Measurements from ENCODE around the gene RPEL1.
"Not testable (repeated sequence)": the region's sequence is repeated elsewhere in the genome, so short reads cannot be mapped to it uniquely, and the experiment has no call there.

RPEL1 gene

DNA sequence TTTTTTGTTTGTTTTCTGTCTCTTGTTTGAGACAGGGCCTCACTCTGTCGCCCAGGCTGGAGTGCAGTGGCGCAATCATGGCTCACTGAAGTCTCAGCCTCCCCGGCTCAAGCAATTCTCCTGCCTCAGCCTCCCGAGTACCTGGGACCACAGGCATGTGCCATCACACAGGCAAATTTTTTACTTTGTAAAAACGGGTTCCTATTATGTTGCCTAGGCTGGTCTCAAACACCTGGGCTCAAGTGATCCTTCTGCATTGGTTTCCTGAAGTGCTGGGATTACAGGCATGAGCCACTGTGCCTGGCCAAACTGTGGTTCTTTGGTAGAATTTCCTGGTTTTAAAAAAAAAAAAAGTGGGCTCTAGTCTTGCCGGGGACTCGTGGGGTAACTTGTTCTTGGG lies at the start of gene RPEL1:
RPEL1 (plus strand) TSS at position 301 of the 400 bp plus-strand sequence. CDS start 110 bp downstream, outside the sequence.
- not testable (repeated sequence) for DNase-seq (ENCODE audit: insufficient read length, low spot score); FAIRE-seq

DNA sequence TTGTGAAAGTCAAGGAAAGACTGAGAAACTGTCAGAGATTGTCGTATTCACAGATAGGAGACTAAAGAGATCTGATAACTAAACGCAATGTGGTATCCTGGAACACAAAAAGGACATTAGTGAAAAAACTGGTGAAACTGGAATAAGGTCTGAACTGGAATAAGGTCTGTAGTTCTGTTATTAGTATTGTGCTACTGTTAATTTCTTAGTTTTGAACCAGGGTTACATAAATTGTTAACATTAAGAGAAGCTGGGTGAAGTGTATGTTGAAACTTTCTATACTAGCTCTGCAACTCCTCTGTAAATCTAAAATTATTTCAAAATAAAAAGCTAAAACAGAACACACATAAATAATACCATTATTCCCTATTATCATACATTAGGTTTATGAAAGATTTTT lies 49.2 kb upstream of the RPEL1 start:
- TF ChIP-seq POLR2A (IDR thresholded peaks at IDR 0.05; ENCODE audit: low read depth, low read length) = no peak
- DNase-seq (ENCODE audit: insufficient read length, low spot score) (no peak), FAIRE-seq (no peak)

DNA sequence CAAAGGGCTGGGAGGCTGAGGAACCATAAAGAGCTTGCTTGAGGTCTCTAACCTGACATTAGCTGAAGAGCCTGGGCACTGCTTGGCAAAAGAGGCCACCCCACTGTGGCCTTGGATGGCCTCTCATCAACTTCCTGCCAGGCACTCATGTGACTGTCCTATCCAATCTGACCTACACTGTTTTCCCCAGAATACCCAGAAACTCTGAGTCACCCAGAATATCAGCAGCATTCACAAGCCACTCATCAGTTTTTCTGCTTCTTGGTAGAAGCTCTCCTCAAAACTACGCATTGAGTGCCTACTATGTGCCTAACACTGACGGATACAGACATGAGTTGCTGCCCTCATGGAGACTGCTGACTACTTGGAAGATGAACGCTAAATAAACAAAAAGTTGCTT lies 48.5 kb upstream of the RPEL1 start:
- FAIRE-seq (peak; percentile 55), DNase-seq (ENCODE audit: insufficient read length, low spot score) (peak; percentile 78)
- no peak for TF ChIP-seq POLR2A (IDR thresholded peaks at IDR 0.05; ENCODE audit: low read depth, low read length)

DNA sequence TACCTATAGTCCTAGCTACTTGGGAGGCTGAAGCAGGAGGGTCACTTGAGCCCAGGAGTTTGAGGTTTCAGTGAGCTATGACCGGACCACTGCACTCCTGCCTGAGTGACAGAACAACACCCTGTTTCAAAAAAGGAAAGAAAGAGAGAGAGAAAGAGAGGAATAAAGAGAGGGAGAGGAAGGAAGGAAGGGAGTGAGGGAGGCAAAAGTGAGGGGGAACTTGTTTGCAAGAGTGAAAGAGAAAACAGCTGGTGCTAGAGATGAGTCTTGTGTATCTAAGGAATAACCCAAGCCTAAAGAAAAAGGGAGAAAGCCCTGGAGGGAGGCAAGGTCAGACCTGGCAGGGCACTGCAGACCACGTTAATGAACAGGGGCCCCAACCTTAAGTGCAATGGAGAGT lies 47.8 kb upstream of the RPEL1 start:
- TF ChIP-seq POLR2A (IDR thresholded peaks at IDR 0.05; ENCODE audit: low read depth, low read length) = no peak
- DNase-seq (ENCODE audit: insufficient read length, low spot score) = no peak
- FAIRE-seq = no peak

DNA sequence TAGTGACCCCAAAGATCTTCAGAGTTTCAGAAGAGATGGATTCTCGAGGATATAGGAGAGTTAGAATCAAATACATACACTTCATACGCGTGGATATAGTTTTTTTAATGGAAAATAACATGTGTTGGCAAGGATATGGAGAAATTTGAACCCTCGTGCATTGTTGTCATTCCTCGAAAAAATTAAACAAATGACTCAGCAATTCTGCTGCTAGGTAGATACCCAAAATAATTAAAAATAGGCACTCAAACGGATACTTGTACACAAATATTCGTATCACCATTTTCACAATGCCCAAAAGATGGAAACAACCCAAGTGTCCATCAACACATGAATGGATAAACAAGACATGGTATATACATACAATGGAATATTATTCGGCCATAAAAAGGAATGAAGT lies 47.0 kb upstream of the RPEL1 start:
- no peak for TF ChIP-seq POLR2A (IDR thresholded peaks at IDR 0.05; ENCODE audit: low read depth, low read length)
- FAIRE-seq (no peak), DNase-seq (ENCODE audit: insufficient read length, low spot score) (no peak)

DNA sequence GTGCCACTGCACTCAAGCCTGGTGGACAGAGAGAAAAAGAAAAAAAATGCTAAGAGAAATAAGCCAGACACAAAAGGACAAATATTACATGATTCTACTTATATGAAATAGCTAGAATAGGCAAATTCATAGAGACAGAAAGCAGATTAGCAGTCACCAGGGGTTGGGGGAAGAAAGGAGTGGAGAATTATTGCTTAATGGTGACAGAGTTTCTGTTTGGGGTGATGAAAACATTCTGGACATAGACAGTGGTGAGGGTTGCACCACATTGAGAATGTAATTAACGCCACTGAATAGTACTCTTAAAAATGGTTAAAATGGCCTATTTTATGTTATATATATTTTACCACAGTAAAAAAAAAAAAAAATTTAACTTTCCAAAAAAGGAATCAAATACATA lies 46.2 kb upstream of the RPEL1 start:
- DNase-seq (ENCODE audit: insufficient read length, low spot score) (no peak), FAIRE-seq (no peak)
- TF ChIP-seq POLR2A (IDR thresholded peaks at IDR 0.05; ENCODE audit: low read depth, low read length) = no peak

DNA sequence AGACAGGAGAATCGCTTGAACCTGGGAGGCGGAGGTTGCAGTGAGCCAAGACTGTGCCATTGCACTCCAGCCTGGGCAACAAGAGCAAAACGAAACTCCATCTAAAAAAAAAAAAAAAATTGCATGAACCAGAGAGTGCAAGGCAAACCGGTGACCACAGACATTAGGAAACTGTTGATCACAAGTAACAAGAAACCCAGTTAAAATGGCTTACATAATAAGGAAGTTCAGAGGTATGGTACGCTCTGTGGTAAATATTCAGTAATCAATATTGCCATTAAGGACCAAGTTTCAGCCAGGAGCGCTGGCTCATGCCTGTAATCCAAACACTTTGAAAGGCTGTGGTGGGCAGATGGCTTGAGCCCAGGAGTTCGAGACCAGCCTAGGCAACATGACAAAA lies 43.4 kb upstream of the RPEL1 start:
- DNase-seq (ENCODE audit: insufficient read length, low spot score) (no peak), FAIRE-seq (no peak)
- no peak for TF ChIP-seq POLR2A (IDR thresholded peaks at IDR 0.05; ENCODE audit: low read depth, low read length)

DNA sequence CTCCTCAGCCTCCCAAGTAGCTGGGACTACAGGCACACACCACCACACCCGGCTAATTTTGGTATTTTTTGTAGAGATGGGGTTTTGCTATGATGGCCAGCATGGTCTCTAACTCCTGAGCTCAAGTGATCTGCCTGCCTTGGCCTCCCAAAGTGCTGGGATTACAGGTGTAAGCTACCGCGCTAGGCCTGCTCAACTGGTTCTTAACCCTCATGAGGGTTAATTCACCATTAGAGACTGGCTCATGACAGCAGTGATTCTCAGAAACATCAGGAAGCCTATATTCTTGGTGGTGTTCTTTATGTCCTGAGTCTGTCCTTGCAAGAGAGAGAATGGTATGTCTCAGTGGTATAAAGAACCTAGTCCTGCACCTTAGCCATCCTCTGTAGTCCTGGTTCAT lies 42.2 kb upstream of the RPEL1 start:
- FAIRE-seq (no peak), DNase-seq (ENCODE audit: insufficient read length, low spot score) (no peak)
- no peak for TF ChIP-seq POLR2A (IDR thresholded peaks at IDR 0.05; ENCODE audit: low read depth, low read length)

DNA sequence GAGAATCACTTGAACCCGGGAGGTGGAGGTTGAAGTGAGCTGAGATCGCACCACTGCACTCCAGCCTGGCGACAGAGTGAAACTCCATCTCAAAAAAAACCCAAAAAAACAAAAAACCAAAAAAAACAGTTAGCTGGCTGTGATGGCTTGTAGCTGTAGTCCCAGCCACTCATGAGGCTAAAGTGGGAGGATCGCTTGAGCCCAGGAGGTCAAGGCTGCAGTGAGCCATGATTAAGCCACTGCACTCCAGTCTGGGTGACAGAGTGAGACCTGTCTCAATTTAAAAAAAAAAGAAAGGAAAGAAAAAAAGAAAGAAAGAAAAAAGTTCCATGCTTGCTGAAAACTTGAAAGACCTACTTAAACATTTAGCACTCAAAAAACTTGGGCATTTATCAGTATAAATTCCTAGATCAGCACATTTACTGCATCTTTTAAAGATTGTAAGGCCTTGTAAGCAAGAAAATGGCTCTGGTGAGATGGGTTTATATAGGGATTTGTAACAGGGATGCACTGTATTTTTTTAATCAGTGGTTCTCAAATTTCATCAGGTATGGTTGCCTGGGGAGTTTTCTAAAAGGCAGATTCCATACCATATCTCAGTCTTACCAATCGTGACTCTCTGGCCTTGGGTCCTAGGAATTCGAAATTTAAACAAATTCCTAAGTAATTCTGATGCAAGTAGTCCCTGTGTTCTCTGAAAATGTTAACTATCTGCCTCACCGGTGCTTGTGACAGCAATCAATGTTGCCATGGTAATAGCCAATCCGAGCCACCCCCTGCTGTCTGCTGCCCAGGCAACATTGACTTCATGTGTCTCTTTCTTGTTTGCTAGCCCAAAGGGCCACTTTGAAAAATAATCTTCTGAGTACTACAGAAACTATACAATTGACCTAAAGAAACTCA lies 41.1 kb upstream of the RPEL1 start:
- no peak for FAIRE-seq
- no peak for DNase-seq (ENCODE audit: insufficient read length, low spot score)
- no peak for TF ChIP-seq POLR2A (IDR thresholded peaks at IDR 0.05; ENCODE audit: low read depth, low read length)

DNA sequence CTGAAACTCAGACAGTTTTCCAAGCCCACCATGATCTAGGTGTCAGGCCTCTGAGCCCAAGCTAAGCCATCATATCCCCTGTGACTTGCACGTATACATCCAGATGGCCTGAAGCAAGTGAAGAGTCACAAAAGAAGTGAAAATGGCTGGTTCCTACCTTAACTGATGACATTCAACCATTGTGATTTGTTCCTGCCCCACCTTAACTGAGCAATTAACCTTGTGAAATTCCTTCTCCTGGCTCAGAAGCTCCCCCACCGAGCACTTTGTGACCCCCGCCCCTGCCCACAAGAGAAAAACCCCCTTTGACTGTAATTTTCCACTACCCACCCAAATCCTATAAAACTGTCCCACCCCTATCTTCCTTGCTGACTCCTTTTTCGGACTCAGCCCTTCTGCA lies 40.3 kb upstream of the RPEL1 start:
- FAIRE-seq; DNase-seq (ENCODE audit: insufficient read length, low spot score): not testable (repeated sequence)

DNA sequence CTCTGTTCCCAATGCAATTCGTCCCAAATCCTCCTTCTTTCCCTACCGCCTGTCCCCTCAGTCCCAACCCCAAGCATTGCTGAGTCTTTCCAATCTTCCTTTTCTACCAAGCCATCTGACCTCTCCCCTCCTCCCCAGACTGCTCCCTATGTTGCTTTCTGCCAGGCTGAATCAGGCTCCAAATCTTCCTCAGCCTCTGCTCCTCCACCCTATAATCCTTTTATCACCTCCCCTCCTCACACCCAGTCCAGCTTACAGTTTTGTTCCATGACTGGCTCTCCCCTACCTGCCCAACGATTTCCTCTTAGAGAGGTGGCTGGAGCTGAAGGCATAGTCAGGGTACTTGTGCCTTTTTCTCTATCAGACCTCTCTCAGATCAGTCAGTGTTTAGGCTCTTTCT lies 39.0 kb upstream of the RPEL1 start:
- DNase-seq (ENCODE audit: insufficient read length, low spot score); FAIRE-seq: not testable (repeated sequence)

DNA sequence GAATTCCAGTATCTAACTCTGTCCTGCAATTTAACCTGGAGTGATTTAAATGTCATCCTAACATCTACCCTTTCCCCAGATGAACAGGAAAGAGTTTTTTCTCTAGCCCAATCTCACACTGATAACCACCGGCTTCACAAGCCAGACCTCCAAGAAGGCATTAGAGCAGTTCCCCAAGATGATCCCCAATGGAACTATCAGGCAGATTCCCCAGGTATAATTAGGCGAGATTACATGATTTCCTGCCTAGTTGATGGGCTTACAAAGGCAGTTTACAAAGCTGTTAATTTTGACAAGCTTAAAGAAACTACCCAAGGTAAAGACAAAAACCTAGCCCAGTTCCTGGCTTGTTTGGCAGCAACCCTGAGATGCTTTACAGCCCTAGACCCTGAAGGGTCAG lies 38.5 kb upstream of the RPEL1 start:
- no peak for FAIRE-seq
- DNase-seq (ENCODE audit: insufficient read length, low spot score) = no peak
- no peak for TF ChIP-seq POLR2A (IDR thresholded peaks at IDR 0.05; ENCODE audit: low read depth, low read length)

DNA sequence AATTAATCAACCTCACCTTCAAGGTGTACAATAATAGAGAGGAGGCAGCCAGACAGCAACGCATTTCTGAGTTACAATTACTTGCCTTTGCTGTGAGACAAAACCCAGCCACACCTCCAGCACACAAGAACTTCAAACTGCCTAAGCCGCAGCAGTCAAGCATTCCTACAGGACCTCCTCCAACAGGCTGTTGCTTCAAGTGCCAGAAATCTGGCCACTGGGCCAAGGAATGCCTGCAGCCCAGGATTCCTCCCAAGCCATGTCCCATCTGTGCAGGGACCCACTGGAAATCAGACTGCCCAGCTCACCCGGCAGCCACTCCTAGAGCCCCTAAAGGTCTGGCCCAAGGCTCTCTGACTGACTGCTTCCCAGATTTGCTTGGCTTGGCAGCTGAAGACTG lies 38.0 kb upstream of the RPEL1 start:
- FAIRE-seq; DNase-seq (ENCODE audit: insufficient read length, low spot score): not testable (repeated sequence)

DNA sequence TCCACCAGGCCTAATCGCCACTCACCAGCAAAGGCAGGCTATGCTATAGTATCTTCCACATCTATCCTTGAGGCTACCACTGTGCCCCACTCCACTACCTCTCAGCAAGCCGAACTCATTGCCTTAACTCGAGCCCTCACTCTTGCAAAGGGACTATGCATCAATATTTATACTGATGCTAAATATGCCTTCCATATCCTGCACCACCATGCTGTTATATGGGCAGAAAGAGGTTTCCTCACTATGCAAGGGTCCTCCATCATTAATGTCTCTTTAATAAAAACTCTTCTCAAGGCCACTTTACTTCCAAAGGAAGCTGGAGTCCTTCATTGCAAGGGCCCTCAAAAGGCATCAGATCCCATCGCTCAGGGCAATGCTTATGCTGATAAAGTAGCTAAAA lies 35.4 kb upstream of the RPEL1 start:
- not testable (repeated sequence) for FAIRE-seq; DNase-seq (ENCODE audit: insufficient read length, low spot score)

DNA sequence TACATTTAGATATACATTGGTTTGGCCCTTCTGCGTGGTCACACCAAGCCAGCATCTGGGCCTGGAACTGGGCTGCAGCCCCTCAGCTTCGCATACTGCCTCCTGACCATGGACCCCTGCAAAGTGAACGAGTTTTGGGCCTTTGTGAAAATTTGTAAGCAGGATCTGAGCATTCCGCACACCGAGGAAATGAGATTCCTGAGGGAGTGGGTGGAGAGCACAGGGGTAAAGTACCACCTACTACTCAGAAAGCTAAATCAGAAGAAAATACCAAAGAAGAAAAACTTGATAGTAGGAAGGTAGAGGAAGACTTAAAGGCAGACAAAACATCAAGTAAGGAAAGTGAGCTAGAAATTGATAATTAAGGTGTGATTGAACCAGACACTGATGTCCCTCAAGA lies 30.1 kb upstream of the RPEL1 start:
- TF ChIP-seq POLR2A (IDR thresholded peaks at IDR 0.05; ENCODE audit: low read depth, low read length) = no peak
- FAIRE-seq = no peak

DNA sequence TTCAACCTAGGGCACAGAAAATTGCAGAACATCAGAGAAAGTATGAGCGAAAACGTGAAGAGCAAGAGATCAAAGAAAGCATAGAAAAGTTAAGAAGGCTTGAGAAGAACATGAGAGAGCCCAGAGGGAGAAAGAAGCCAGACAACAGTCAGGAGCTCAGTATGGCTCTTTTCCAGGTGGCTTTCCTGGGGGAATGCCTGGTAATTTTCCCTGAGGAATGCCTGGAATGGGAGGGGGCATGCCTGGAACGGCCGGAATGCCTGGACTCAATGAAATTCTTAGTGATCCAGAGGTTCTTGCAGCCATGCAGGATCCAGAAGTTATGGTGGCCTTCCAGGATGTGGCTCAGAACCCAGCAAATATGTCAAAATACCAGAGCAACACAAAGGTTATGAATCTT lies 29.3 kb upstream of the RPEL1 start:
- FAIRE-seq; DNase-seq (ENCODE audit: insufficient read length, low spot score): not testable (repeated sequence)

More for the DNA sequence above, 30.1 kb upstream of the RPEL1 start:
- no peak for DNase-seq (ENCODE audit: insufficient read length, low spot score)
